ENCODE measurements around the gene H19. TPM values are rescaled to one million over a fixed set of nuclear protein-coding genes. Genes with fewer than 3 reads are reported as not detected.

H19 gene
- total and polyA plus RNA-seq, 2 donors from 2014 or later: 53.8 to 140 TPM

GRCh38 chr11:1949922-1950321 lies 47.7 kb downstream of the H19 start:
- Histone ChIP-seq H3K4me1 (ENCODE audit: control insufficient read depth in 2 of 3, insufficient read depth in 2 of 3, low read depth in 1 of 3, low read length in 3 of 3) (no peaks in the 10 kb centered on the region), H3K36me3 (ENCODE audit: control insufficient read depth in 2 of 3, insufficient read depth in 3 of 3, low read length in 3 of 3) (no peaks in the 10 kb centered on the region), H3K4me3 (ENCODE audit: low read length in 3 of 3) (no peak overlapping the region), H3K27ac (ENCODE audit: low read depth in 2 of 2, low read length in 2 of 2) (no peak overlapping the region), H3K9me3 (ENCODE audit: control insufficient read depth in 2 of 3, insufficient read depth in 1 of 3, low read length in 3 of 3) (no peaks in the 10 kb centered on the region), H3K9ac (ENCODE audit: low read length in 3 of 3) (no peak overlapping the region), H3K27me3 (ENCODE audit: control insufficient read depth, insufficient read depth, low read length) (no peaks in the 10 kb centered on the region)
- no peak for TF ChIP-seq CTCF (IDR thresholded peaks at IDR 0.05; ENCODE audit: borderline replicate concordance, extremely low read depth, insufficient read depth)
- FAIRE-seq (no peak), DNase-seq (no peak)
- intact Hi-C loops (cut with DNase I): no loop called here

DNA sequence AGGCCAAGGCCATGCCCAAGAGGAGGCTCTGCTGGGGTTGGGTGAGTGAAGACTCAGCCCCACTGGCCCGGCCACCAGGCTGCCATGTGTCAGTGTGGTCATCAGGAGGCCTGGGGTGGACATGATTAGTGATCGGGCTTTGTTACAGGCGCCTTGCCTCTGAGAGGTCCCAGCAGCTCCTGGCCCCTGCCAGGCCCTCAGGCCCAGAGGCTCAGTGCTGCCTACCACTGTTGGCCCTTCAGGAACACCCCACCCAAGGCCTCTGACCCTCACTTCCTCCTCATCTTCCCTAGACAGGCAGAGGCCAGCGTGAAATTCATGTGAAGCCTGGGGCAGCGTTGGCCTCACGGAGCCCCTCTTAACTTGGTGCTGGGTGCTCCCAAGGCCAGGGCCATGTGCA lies 48.3 kb downstream of the H19 start:
- intact Hi-C loops (cut with DNase I): no loop called here
- Histone ChIP-seq H3K9me3 (ENCODE audit: control insufficient read depth in 2 of 3, insufficient read depth in 1 of 3, low read length in 3 of 3) (no peaks in the 10 kb centered on the region), H3K9ac (ENCODE audit: low read length in 3 of 3) (no peak overlapping the region), H3K36me3 (ENCODE audit: control insufficient read depth in 2 of 3, insufficient read depth in 3 of 3, low read length in 3 of 3) (no peaks in the 10 kb centered on the region), H3K4me3 (ENCODE audit: low read length in 3 of 3) (no peak overlapping the region), H3K27me3 (ENCODE audit: control insufficient read depth, insufficient read depth, low read length) (no peaks in the 10 kb centered on the region), H3K27ac (ENCODE audit: low read depth in 2 of 2, low read length in 2 of 2) (no peak overlapping the region), H3K4me1 (ENCODE audit: control insufficient read depth in 2 of 3, insufficient read depth in 2 of 3, low read depth in 1 of 3, low read length in 3 of 3) (no peaks in the 10 kb centered on the region)
- no peak for FAIRE-seq
- no peak for DNase-seq
- TF ChIP-seq CTCF (IDR thresholded peaks at IDR 0.05; ENCODE audit: borderline replicate concordance, extremely low read depth, insufficient read depth): no peak

DNA sequence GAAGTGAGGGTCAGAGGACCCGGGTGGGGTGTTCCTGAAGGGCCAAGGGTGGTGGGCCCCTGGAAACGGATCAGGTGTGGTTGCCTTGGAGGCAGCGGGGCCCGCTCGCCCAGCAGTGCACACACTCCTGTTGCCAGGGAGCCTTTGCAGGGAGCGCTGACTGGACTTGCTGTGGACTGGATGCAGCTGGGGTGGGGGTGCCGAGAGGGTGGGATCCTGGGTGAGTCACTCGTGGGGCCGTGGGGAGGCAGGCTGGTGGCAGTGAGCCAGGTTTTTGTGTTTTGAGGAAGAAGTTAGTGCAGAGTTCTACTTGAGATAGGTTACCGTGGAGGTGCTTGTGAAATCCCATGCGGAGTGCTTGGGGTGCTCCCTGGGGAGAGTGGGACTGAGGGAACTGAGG lies 49.3 kb downstream of the H19 start:
- Histone ChIP-seq H3K36me3 (ENCODE audit: control insufficient read depth in 2 of 3, insufficient read depth in 3 of 3, low read length in 3 of 3) (no peaks in the 10 kb centered on the region), H3K27me3 (ENCODE audit: control insufficient read depth, insufficient read depth, low read length) (no peaks in the 10 kb centered on the region), H3K4me1 (ENCODE audit: control insufficient read depth in 2 of 3, insufficient read depth in 2 of 3, low read depth in 1 of 3, low read length in 3 of 3) (no peaks in the 10 kb centered on the region), H3K4me3 (ENCODE audit: low read length in 3 of 3) (no peak overlapping the region), H3K27ac (ENCODE audit: low read depth in 2 of 2, low read length in 2 of 2) (no peak overlapping the region), H3K9ac (ENCODE audit: low read length in 3 of 3) (no peak overlapping the region), H3K9me3 (ENCODE audit: control insufficient read depth in 2 of 3, insufficient read depth in 1 of 3, low read length in 3 of 3) (no peaks in the 10 kb centered on the region)
- DNase-seq: no peak
- no peak for TF ChIP-seq CTCF (IDR thresholded peaks at IDR 0.05; ENCODE audit: borderline replicate concordance, extremely low read depth, insufficient read depth)
- no peak for FAIRE-seq
- intact Hi-C loops (cut with DNase I): no loop called here

- no peaks in the 10 kb centered on the region for H3K9me3 ChIP-seq (ENCODE audit: control insufficient read depth in 2 of 3, insufficient read depth in 1 of 3, low read length in 3 of 3)
- no peak for FAIRE-seq
- H3K36me3 ChIP-seq (ENCODE audit: control insufficient read depth in 2 of 3, insufficient read depth in 3 of 3, low read length in 3 of 3): no peaks in the 10 kb centered on the region
- no peak overlapping the region for H3K9ac ChIP-seq (ENCODE audit: low read length in 3 of 3)
- no peaks in the 10 kb centered on the region for H3K4me1 ChIP-seq (ENCODE audit: control insufficient read depth in 2 of 3, insufficient read depth in 2 of 3, low read depth in 1 of 3, low read length in 3 of 3)
- H3K27ac ChIP-seq (ENCODE audit: low read depth in 2 of 2, low read length in 2 of 2): no peak overlapping the region
- no peak for TF ChIP-seq CTCF (IDR thresholded peaks at IDR 0.05; ENCODE audit: borderline replicate concordance, extremely low read depth, insufficient read depth)
- H3K27me3 ChIP-seq (ENCODE audit: control insufficient read depth, insufficient read depth, low read length): no peaks in the 10 kb centered on the region
- no peak overlapping the region for H3K4me3 ChIP-seq (ENCODE audit: low read length in 3 of 3)
- intact Hi-C loops (cut with DNase I): no loop called here
- no peak for DNase-seq
These were observed 49.9 kb downstream of the H19 start for GRCh38 chr11:1947592-1948237.

Measured in kidney (tissue), 14 donors.